Spleen (tissue), 13 donors: ENCODE measurements around the gene FILIP1. TPM values are rescaled to one million over a fixed set of nuclear protein-coding genes. Genes with fewer than 3 reads are reported as not detected.
A peak's percentile ranks its signal among the peaks of the same experiment; 100 is the strongest.

Experiments
- DNase-seq: peaks from one replicate; pipeline ENCODE4 v3.0.0-alpha.2; 2020
- H3K27ac ChIP-seq, 8 donors: fragments of 200-600 bp; sonication (generic) in 7 of 8; 1 replicate in 4 of 8; 2 replicates in 4 of 8; pipeline versions ENCODE4 v1.5.0 to v1.8.0; 2016 to 2021; ENCODE audit warnings: inconsistent platforms in 4 of 8, mild to moderate bottlenecking in 4 of 8, moderate library complexity in 1 of 8
- H3K27me3 ChIP-seq, 7 donors: fragments of 200-600 bp; sonication (generic) in 6 of 7; replicated peaks in 1 of 7; 1 replicate in 4 of 7; 2 replicates in 3 of 7; pipeline versions ENCODE4 v1.5.0 to v1.8.0; 2016 to 2021; ENCODE audit warnings: inconsistent platforms in 3 of 7, mild to moderate bottlenecking in 1 of 7
- H3K36me3 ChIP-seq, 6 donors: fragments of 200-600 bp; sonication (generic) in 5 of 6; 1 replicate in 4 of 6; 2 replicates in 2 of 6; pipeline versions ENCODE4 v1.5.0 to v1.8.0; 2016 to 2021; ENCODE audit warnings: inconsistent platforms in 2 of 6
- H3K4me1 ChIP-seq, 6 donors: fragments of 200-600 bp; sonication (generic) in 5 of 6; 1 replicate in 3 of 6; 2 replicates in 3 of 6; pipeline versions ENCODE4 v1.5.0 to v1.8.0; 2016 to 2021; ENCODE audit warnings: inconsistent platforms in 3 of 6
- H3K4me3 ChIP-seq, 8 donors: fragments of 200-600 bp; sonication (generic) in 7 of 8; 1 replicate in 4 of 8; 2 replicates in 4 of 8; pipeline versions ENCODE4 v1.5.0 to v1.8.0; 2016 to 2021; ENCODE audit warnings: inconsistent platforms in 4 of 8, mild to moderate bottlenecking in 4 of 8, moderate library complexity in 2 of 8
- H3K9me3 ChIP-seq, 8 donors: fragments of 200-600 bp; sonication (generic) in 7 of 8; 1 replicate in 4 of 8; 2 replicates in 4 of 8; pipeline versions ENCODE4 v1.5.0 to v1.8.0; 2016 to 2021; ENCODE audit warnings: inconsistent platforms in 4 of 8
- CTCF ChIP-seq, 11 experiments: fragments of 200-600 bp in 7 of 11; fragments of 450-650 bp in 4 of 11; sonication (generic) in 4 of 11; IDR thresholded peaks in 8 of 11; conservative IDR thresholded peaks in 3 of 11; 1 replicate in 7 of 11; 2 replicates in 4 of 11; pipeline versions ENCODE4 v1.4.0 to v1.8.0; 2016 to 2021; ENCODE audit warnings: antibody characterized with exemption in 11 of 11, inconsistent platforms in 4 of 11, mild to moderate bottlenecking in 1 of 11
- POLR2A ChIP-seq, 3 donors: fragments of 450-650 bp; IDR thresholded peaks; one replicate each; pipeline ENCODE4 v1.5.1; 2017; ENCODE audit warnings: antibody characterized with exemption in 3 of 3, mild to moderate bottlenecking in 1 of 3
- POLR2AphosphoS5 ChIP-seq, 3 donors: sonication (generic); formaldehyde crosslinking; IDR thresholded peaks; one replicate each; pipeline ENCODE4 v1.5.1; 2017; ENCODE audit warnings: antibody characterized with exemption in 3 of 3
- WGBS, 5 donors: extraction: QIAGEN DNeasy Blood & Tissue Kit in 3 of 5; methylation state at CpG; one replicate each; pipeline versions ENCODE4 v1.1.5 to v1.1.7; 2013 to 2018; 5-methylcytosine and 5-hydroxymethylcytosine counted together
- intact Hi-C: fragments of 100-400 bp; cut with DNase I; formaldehyde crosslinking; loops from one replicate; pipeline ENCODE4 v1.15.0; 2023; ENCODE audit warnings: low total_unique reads
- long read RNA-seq, 2 donors: transcript quantifications; one replicate each; lab custom pipeline, GENCODE V29; 2026
- polyA plus RNA-seq, 3 donors: library from polyadenylated mRNA; stranded (reverse); fragments of 200-250 nt; gene quantifications; one replicate each; pipeline ENCODE4 v1.2.1, GENCODE V29; 2013
- total RNA-seq, 7 donors: library from RNA; depleted of rRNA in 3 of 7; stranded (reverse); fragments of >200 nt in 3 of 7; fragmentation: NEBNext Ultra II Directional in 4 of 7; extraction: Animal tissue kit (Norgen Biotek cat#: 25700) in 4 of 7; gene quantifications; one replicate each; pipeline versions ENCODE4 v1.1.0 to v1.2.1, GENCODE V29; 2016 to 2021
- donor health status: healthy with polysubstance abuse.
- donor health status: DM: no; HTN: no; CAD: no; lungs with moderate emphysema.
- donor health status: DM: no; HTN: no; CAD: no.
- donor health status: Bipolar disorder and iron deficiency.
- donor health status: healthy.
- donor health status: DM: no; HTN: no; CAD: no.
- donor health status: DM: yes; HTN: yes; CAD: no.

Gene FILIP1
- total RNA-seq = under 1 TPM; 0.34 to 0.59 (median 0.43) TPM
- polyA plus RNA-seq = under 1 TPM; 0.11 to 0.22 (median 0.17) TPM
- long read RNA-seq, donor 1, full-length matches to known transcripts = 1 of 1 reads
- long read RNA-seq, donor 1, partial matches to known transcripts = 0 of 1 reads
- long read RNA-seq, donor 1, other reads (novel, unspliced or antisense) = 0 of 1 reads
- long read RNA-seq, donor 2 = 0 reads

DNA sequence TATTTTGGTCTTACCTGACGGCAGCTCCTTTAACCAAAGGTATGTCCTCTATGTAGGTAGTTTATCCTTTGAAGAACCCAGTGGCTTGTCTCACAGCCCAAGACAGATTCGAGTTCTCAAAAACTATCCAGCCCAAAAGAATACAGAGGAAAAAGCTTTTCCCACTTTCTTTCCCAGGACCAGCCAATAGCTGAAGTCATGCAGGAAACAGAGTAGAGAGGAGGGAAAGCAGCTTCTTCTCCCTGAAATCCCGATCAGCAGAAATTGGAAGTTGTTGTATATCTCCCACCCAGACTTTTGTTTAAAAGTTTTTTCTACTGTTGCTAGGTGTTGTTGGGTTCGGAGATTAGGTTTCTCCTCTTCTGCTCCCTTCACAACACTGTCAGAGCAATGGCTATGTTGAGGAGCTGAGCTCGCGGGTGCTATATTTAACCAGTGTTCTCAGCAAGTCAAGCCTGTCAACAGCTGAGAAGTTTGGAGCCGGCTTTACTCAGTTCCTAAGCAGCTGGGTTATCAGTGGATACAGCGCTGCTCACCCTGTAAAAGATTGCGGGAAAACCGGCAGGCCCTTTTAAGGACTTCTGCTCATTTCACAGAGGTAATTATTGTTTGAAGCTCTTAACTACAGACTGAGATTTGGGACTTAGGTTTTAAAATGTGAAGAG, at the start of gene FILIP1:
Gene FILIP1 (minus strand): TSS at position 401 of the 665 bp plus-strand sequence. CDS start 78,828 bp downstream, outside the sequence.
- TF ChIP-seq CTCF (IDR thresholded peaks at IDR 0.05 in 8 of 11, conservative IDR thresholded peaks at IDR 0.05 in 3 of 11) (no peak), POLR2AphosphoS5 (IDR thresholded peaks at IDR 0.05) (no peak), POLR2A (IDR thresholded peaks at IDR 0.05) (no peak)
- 39 to 47% (median 44%) methylated on average over 10 of the region's 10 CpGs for WGBS, 5 donors
- no peak within 1 kb of the TSS for H3K27ac ChIP-seq
- peaks cover 0 to 60% (median 13%) of the 10 kb centered on the region in 7 donors for H3K27me3 ChIP-seq
- intact Hi-C loops = no loop called here
- H3K36me3 ChIP-seq = no peaks in the 10 kb centered on the region
- no peaks in the 10 kb centered on the region for H3K9me3 ChIP-seq
- no peak for DNase-seq
- H3K4me1 ChIP-seq = peaks cover 0 to 9% (median 0%) of the 10 kb centered on the region in 6 donors
- H3K4me3 ChIP-seq = peak within 1 kb of the TSS in 2 of 8 donors; percentile 16 to 20

DNA sequence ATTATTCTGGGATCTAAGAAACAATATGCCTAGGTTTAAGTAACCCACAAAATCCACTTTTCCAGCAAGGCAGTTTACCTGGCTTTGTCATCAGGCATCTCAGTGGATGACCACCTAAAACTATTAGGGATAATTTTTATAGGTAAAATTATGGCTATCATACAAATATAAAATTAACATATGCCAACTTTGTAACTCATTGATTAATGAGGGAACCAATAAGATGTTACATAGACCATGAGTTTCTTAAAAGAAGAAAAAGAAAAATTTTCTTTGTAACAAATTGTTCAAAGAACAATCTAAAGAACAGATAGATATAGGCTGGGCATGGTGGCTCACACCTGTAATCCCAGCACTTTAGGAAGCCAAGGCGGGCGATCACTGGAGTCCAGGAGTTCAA, 49.7 kb upstream of the FILIP1 start:
- TF ChIP-seq POLR2AphosphoS5 (IDR thresholded peaks at IDR 0.05) (no peak), POLR2A (IDR thresholded peaks at IDR 0.05) (no peak), CTCF (IDR thresholded peaks at IDR 0.05 in 8 of 11, conservative IDR thresholded peaks at IDR 0.05 in 3 of 11) (no peak)
- peaks cover 0 to 7% (median 0%) of the 10 kb centered on the region in 8 donors for H3K9me3 ChIP-seq
- H3K27me3 ChIP-seq = peaks cover 0 to 18% (median 0%) of the 10 kb centered on the region in 7 donors

DNA sequence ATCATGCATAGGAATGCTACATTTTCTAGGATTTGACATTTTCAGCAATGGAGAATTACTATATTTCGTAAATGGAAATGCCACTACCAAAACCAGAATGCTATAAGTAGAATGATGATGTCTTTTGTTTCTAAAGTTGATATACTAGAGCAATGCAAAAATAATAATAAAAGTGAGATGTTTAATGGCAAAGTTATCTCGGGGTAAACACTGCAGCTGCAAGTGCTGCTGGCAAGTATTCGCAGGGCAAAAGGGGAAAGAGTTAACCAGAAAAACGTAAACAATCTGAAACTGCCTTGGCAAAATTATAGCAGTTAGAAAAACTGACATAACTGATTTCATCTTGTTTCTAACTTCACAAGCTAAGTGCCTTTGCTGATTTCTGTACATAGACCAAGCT, 45.5 kb upstream of the FILIP1 start:
- 73 to 86% (median 85%) methylated on average over 4 of the region's 4 CpGs for WGBS, 5 donors
- TF ChIP-seq CTCF (IDR thresholded peaks at IDR 0.05 in 8 of 11, conservative IDR thresholded peaks at IDR 0.05 in 3 of 11) (no peak), POLR2A (IDR thresholded peaks at IDR 0.05) (no peak)
- peaks cover 0 to 7% (median 0%) of the 10 kb centered on the region in 8 donors for H3K9me3 ChIP-seq
- peaks cover 0 to 18% (median 0%) of the 10 kb centered on the region in 7 donors for H3K27me3 ChIP-seq
- no peak overlapping the region for H3K27ac ChIP-seq
- no peaks in the 10 kb centered on the region for H3K36me3 ChIP-seq
- DNase-seq = no peak
- no peaks in the 10 kb centered on the region for H3K4me1 ChIP-seq
- H3K4me3 ChIP-seq = no peak overlapping the region
- intact Hi-C loops = no loop called here

More for the DNA sequence above, 49.7 kb upstream of the FILIP1 start:
- no peaks in the 10 kb centered on the region for H3K4me1 ChIP-seq
- intact Hi-C loops = no loop called here
- H3K4me3 ChIP-seq = no peak overlapping the region
- no peaks in the 10 kb centered on the region for H3K36me3 ChIP-seq
- no peak overlapping the region for H3K27ac ChIP-seq
- WGBS, 5 donors = 73 to 97% (median 86%) methylated on average over 2 of the region's 2 CpGs
- no peak for DNase-seq

DNA sequence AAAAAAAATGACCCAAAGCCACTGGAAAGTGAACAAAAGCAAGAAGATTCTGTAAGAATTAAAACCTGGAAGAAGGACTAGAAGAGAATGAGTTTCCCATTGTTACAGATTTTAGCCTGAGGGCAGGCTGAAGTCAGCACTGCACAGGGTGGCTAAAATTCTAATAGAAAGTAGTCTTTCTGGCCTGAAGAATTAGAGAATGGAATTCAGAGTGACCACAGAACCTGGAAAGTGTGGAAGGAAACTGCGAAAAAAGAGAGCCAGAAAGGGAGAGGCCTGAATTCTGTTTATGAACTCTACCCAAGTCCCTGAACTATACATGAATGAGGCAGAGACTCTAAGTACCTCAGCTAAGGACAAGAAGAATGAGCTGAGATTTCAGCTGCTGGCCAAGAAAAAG, 38.9 kb upstream of the FILIP1 start:
- no peaks in the 10 kb centered on the region for H3K9me3 ChIP-seq
- intact Hi-C loops = no loop called here
- TF ChIP-seq POLR2A (IDR thresholded peaks at IDR 0.05) (no peak), POLR2AphosphoS5 (IDR thresholded peaks at IDR 0.05) (no peak), CTCF (IDR thresholded peaks at IDR 0.05 in 8 of 11, conservative IDR thresholded peaks at IDR 0.05 in 3 of 11) (no peak)
- peaks cover 0 to 5% (median 0%) of the 10 kb centered on the region in 7 donors for H3K27me3 ChIP-seq
- H3K4me1 ChIP-seq = no peaks in the 10 kb centered on the region
- no peak overlapping the region for H3K4me3 ChIP-seq
- no peak overlapping the region for H3K27ac ChIP-seq
- no peaks in the 10 kb centered on the region for H3K36me3 ChIP-seq
- DNase-seq = no peak
- WGBS, 5 donors = 89 to 97% (median 96%) methylated on average over 1 of the region's 1 CpG
